Measurements from ENCODE around the gene CCL19.

The CCL19 gene

DNA sequence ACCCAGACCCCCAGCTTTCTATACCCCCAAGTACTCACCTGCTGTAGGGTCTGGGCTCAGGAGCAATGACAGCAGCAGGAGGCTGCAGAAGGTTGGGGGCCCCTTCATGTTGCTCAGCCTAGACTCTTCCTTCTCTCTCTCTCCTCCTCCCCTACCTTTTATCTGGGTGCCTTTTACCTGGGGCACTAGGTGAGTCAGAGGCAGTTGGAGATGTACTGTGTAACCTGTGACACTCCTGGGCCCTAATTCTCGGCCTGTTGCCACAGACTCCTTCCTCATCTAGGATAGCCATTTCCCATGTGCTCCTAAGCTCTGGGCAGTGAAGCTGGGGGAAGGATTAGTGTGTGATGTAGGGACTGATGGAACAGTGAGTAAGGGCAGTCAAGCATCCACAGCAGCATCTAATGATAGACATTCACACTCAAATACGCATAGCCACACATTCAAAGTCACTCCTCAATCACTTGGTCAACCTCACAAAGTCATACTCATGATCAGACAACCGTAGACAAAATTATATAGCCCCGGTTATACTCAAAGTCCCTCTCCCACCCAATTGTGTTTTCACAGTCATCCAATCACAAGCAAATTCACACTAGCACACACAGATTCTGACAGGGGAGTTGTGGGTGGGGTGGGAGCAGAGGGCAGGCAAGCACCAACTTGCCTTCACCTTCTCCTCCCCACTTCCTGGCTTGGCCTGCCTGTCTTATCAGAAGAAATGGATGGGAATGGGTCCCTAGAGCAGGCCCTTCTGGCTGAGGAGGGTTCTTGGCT is 28.4 kb downstream of the CCL19 start, which contains the start of gene CCL27:
Gene CCL27 (minus strand): TSS at position 132 of the 777 bp plus-strand sequence. CDS start 24 bp downstream, at position 108.
- DNase-seq (ENCODE audit: low spot score), result peak; percentile 67

DNA sequence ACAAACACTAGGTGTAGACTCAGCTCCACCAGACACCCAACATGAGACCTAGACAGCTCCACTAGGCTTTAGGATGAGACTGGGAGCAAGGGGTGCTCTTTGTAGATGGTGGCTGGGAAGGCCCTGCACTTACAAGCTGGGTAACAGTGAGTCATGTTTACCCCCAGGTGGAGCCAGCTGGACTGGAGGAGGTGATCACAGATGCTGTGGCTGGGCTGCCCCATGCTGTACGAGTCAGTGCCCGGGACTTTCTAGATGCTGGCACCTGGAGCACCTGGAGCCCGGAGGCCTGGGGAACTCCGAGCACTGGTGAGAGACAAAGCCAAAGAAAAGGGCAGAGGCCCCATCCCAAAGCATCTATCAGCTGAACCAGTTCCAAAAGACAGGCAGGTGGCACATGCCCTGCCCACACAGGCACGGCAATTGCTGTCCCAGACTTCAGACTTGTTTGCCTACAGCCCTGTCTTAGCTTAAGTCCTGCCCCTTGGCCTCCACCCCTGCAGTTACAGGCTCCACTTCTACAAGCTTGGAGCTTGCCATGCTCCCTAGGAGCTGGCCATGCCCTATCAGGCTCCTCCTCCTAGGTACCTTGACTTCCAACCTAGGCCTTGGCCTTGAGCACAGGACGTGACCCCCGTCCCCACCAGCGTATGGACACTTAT is 31.4 kb downstream of the CCL19 start:
- DNase-seq (ENCODE audit: low spot score), result peak; percentile 32

- DNase-seq (ENCODE audit: low spot score), result no peak
Measured at GRCh38 chr9:34658461-34658860, 32.6 kb downstream of the CCL19 start.

GRCh38 chr9:34656992-34657391 is 34.1 kb downstream of the CCL19 start:
- no peak for DNase-seq (ENCODE audit: low spot score)

DNA sequence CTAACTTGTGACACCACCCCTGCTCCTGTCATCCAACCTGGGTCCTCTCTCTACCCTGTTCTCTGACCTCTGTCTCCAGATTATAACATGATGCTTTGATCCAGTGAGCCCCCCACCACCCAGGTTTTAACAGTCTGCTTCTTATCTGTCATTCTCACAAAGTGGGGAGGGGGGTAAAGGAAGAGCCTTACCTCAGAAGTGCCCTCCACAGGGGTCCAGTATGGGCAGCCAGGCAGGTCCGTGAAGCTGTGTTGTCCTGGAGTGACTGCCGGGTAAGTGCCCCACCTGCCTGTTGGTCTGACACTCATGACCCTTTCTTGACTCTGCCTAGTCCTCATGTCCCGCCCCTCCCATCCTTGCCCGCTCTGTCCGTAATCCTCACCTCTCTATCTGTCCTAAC is 35.7 kb downstream of the CCL19 start:
- DNase-seq (ENCODE audit: low spot score), result no peak

- no peak for DNase-seq (ENCODE audit: low spot score)
Measured at GRCh38 chr9:34654323-34655051, 36.6 kb downstream of the CCL19 start.

DNA sequence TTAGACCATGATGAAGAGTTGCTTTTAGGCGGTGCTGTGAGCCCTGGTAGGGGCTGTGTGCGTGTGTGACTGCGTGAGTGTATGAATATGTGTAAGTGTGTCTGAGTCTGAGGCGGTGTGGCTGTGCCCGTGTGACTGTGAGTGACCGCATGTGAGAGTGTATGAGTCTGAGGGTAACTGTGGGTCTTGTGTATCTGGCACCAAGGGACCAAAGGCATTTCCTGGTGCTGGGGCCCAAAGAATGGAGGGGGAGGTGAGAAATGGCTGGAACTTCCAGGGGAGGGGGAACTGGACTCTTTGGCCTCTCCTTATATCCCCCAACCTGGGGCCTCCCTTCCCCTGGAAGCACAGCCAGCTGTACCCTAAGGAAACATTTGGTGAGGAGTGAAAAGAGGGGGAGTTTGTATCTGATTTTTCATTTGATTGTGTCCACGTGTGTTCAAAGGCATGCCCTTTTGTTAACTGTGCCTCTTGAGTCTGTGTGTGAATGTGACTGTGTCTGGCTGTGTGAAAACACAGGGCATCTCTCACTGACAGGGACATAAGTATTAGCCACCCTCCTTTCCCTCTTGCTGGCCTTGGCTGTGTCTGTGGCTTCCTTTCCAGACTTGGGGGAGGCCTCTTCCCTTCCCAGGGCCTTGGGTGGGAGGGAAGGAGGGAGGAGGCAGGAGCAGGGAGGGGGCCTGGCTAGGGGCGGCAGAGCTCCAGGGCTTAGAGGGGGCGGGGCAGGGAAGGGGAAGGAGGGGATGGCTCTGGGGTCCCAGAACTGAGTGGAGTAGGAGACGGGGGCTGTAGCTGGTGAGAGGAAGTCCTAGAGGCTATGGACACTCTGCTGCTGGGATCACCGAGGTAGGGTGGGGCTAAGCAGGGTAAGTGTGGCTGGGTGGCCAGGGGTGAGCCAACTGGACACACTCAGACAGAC is 37.7 kb downstream of the CCL19 start:
- DNase-seq (ENCODE audit: low spot score), result no peak

GRCh38 chr9:34652602-34653000 is 38.5 kb downstream of the CCL19 start:
- DNase-seq (ENCODE audit: low spot score), result no peak

DNA sequence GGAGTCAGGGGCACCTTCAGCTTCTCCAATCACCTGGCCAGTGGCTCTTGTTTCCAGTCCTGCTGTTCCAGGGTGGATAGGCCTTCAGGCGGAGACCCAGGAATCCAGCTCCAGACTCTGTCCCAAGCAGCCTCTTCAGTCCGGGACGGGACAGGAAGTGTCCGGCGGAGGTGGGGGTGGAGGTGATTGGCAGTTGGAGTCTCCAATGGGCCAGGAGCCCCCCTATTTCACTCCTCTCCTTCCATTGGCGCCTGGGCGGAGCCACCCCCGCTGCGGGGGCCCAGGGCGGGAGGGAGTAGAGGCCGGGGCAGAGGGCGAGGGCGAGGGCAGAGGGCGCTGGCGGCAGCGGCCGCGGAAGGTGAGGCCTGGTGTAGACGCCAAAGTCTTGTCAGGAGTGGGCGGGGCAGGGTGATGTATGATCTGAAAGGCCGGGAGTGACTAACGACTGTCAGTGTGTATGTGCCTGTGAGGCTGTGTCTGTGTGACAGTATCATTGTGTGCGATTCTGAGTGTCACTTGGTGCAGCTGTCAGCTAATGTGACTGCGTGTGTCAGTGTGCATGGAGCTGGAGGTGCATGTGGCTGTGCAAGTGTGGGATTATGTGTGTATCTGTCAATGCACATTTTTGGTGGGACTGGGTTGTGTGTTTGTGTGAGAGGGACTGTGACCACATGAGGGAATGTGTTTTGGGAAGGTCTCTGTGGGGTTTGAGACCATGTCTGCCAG is 39.0 kb downstream of the CCL19 start, which contains the start of gene IL11RA:
Gene IL11RA (plus strand): TSS at position 310 of the 726 bp plus-strand sequence. CDS start 3,033 bp downstream, outside the sequence.
- DNase-seq (ENCODE audit: low spot score), result peak; percentile 71

- DNase-seq (ENCODE audit: low spot score), result no peak
Measured at GRCh38 chr9:34651321-34651720, 39.8 kb downstream of the CCL19 start.

- no peak for DNase-seq (ENCODE audit: low spot score)
Measured at GRCh38 chr9:34650816-34651215, 40.3 kb downstream of the CCL19 start.

GRCh38 chr9:34648673-34649072 is 42.4 kb downstream of the CCL19 start:
- no peak for DNase-seq (ENCODE audit: low spot score)

DNA sequence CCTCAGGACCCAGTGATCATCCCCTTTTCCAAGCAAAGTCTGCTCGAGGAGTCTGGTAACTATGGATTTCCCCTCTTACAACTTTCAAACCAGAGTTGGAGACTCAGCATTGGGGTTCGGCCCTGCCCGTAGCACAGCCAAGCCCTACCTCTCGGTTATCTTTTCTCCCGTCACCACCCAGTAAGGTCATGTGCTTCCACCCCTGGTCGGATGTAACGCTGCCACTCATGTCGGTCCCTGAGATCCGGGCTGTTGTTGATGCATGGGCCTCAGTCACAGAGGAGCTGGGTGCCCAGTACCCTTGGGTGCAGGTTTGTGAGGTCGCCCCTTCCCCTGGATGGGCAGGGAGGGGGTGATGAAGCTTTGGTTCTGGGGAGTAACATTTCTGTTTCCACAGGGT is 43.4 kb downstream of the CCL19 start:
- peak; percentile 15 for DNase-seq (ENCODE audit: low spot score)

- DNase-seq (ENCODE audit: low spot score), result no peak
Measured at GRCh38 chr9:34647084-34647403, 44.0 kb downstream of the CCL19 start.

GRCh38 chr9:34646211-34647083 is 44.6 kb downstream of the CCL19 start, which contains the start of gene GALT:
Gene GALT, plus strand, starts transcription at chr9:34646675. Its CDS starts 30 bp downstream, at chr9:34646705.
- DNase-seq (ENCODE audit: low spot score), result peak; percentile 97

DNA sequence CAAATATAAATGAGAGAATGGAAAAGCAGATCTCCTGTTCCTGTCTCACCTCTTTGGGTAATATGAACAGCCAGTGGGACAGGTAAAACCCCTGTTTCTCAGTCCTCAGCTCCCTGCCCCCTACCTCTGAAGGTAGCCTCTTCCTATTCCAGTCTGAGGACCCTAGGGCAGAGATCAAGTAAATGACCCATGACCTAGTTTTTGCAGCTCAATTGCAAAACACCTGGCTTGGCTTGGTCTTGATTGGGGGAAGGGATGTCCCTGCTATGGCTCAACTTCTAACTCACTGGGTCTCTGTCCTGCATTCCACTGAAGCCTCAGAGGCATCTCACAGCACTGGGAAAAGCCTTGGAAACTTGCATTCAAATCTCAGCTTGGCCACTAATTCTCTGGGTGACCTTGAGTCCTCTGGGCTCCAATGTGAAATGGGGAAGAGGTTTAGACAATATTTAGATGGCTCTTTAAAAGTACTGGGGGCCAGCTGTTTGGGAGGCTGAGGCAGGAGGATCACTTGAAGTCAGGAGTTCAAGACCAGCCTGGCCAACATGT is 46.2 kb downstream of the CCL19 start:
- no peak for DNase-seq (ENCODE audit: low spot score)

DNA sequence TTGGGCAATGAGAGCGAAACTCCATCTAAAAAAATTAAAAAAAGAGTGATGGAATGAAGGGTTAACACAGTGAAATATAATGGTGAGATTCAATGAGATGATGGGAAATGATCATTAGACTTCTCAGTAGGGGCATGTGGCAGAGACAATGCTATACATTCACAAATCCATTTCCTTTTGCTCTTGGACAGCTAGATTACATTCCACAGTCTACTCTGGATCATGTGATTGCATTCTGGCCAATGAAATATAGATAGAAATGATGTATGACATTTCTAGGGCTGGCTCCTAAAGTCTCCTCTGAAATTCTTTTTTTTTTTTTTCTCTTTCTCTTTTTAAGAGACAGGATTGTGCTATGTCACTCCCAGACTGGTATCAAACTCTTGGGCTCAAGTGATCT is 48.4 kb downstream of the CCL19 start:
- no peak for DNase-seq (ENCODE audit: low spot score)
